ENCODE results near the gene SDF4.

SDF4 gene, protein sequence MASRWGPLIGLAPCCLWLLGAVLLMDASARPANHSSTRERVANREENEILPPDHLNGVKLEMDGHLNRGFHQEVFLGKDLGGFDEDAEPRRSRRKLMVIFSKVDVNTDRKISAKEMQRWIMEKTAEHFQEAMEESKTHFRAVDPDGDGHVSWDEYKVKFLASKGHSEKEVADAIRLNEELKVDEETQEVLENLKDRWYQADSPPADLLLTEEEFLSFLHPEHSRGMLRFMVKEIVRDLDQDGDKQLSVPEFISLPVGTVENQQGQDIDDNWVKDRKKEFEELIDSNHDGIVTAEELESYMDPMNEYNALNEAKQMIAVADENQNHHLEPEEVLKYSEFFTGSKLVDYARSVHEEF

DNA sequence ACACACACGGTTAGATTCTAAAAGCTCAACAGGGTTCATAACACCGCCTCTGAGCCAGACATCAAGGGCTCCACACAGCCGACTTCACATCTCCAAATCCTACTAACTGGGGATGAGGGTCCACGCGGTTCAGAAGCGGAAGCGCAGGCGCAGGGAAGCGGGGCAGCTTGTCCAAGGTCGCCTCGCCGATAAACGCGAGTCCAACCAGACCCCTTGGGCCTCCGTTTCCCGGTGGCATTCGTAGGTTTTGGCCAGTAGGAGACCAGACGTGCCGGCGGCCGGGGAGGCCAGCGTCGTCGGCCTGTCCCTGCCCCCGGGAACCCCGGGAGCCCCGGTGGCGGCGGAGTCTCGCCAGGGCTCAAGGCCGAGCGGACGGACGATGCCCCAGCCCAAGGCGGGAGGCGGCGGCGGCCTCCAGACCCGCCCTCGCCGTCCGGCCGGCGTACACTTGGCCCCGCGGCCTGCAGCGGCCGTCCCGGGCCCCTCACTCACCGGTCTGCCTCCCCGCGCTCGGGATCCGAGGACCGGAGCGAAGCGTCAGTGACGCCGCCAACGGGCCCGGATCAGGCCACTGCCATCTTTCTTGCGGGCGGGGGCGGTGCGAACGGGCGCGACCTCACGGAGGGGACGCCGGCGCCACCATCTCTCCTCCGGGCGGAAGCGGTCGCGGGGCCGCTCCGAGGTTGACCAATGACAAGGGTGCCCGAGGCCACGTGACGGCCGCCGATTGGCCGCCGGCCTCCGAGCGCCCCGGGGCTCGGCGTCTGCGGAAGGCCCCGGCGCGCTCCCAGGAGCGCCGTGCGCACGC, at the start of gene SDF4:
TSS of gene SDF4 (minus strand) at position 602 of the 808 bp plus-strand sequence. CDS start 3,229 bp downstream, outside the sequence.
- DNase-seq, result peak; percentile 24

DNA sequence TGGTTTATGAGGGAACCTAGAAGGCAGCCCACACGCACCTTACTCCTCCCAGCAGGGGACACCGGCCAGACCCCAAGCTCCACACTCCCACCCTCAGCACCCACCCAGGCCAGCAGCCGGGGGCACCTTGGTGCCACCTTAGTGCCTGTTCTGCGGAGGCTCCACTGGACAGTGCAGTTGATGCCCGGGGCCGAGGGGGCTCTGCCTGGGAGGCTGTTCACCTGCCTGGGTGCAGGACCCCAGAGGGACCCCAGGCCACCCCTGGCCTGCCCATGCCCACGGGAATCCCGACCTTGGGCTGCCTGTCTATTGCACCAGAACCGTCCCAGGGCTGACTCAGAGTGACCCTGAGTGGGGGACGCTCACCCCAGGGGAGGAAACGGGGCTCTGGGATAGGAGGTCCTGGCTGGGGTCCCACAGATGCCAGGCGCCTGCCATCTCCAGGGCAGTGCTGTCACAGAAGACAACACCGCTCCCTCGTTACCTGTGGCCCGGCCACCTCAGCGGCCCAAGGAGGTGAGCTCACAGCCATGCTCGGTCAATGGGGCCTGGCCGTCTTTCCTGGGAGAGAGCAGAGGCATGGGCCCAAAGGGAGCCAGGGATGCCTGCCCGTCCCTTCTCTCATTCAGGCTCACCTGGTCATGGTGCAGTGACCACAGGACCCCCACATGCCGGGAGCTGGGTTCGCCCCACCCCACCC, 49.1 kb upstream of the SDF4 start:
- no peak for DNase-seq

DNA sequence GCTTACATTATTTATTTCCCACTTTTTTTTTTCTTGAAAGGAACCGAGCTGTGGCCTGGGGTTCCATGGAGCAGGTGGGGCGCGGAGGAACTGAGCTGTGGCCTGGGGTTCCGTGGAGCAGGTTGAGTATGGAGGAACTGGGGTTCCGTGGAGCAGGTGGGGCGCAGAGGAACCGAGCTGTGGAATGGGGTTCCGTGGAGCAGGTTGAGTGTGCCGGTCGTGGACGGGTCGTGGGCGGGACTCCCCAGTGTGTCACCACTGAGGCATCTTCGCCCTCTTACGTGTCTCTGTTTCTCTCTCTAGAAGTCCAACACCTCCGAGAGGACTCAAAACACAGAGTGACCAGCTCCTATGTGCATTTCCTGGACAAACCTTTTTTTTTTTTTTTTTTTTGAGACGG, 47.2 kb upstream of the SDF4 start:
- DNase-seq, result no peak

DNA sequence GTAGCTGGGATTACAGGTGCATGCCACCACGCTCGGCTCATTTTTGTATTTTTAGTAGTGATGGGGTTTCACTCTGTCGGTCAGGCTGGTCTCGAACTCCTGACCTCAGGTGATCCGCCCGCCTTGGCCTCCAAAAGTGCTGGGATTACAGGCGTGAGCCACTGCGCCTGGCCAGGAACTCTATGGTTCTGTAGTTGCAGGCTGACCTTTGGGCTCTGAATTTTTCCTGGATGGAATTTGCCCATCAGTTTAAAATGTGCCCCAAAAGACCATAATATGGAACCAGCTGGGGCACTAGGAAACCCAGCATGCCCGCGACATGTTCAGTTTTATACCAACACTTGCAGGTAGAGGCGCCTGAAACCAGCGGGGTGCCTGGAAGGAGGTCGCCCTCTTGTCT, 46.8 kb upstream of the SDF4 start:
- no peak for DNase-seq

DNA sequence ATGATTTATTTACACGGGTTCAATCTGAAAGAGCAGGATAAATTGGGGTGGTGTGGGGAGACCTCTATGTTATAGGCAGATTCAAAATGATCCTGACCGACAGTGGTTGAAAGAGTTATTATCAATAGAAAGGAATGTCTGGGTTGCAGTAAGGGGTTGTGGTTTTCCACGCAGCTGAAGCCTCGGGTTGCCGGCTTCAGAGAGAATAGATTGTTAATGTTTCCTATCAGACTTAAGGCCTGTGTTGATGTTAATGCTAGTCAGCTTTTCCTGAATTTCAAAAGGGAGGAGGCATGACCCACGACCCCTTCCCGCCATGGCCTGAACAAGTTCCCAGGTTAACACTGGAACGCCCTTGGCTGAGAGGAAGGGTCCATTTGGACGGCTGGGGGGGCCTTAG, 44.0 kb upstream of the SDF4 start:
- DNase-seq, result no peak

DNA sequence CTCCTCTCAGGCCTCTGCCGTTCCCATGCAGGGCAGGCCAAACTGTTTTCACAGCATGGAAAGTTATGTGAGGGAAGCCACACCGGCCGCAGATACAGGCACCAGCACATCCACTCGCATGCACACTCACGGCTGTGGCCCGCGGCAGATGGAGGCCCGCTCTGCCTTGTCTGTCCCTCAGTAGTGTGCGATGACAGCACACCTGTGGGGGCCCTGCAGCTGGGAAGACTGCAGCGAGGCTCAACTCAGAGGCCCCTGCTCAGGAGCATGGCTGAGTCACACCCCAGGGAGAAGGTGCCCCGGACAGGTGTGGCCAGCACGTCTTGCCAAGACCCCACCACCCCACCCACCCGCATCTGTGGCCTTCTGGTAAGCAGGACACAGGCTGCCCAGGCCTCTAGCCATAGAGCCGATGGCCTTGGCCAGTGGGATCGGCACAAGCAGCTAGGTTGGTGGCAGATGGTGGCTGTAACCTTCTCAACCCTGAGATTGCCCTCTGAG, 43.2 kb upstream of the SDF4 start:
- no peak for DNase-seq

DNA sequence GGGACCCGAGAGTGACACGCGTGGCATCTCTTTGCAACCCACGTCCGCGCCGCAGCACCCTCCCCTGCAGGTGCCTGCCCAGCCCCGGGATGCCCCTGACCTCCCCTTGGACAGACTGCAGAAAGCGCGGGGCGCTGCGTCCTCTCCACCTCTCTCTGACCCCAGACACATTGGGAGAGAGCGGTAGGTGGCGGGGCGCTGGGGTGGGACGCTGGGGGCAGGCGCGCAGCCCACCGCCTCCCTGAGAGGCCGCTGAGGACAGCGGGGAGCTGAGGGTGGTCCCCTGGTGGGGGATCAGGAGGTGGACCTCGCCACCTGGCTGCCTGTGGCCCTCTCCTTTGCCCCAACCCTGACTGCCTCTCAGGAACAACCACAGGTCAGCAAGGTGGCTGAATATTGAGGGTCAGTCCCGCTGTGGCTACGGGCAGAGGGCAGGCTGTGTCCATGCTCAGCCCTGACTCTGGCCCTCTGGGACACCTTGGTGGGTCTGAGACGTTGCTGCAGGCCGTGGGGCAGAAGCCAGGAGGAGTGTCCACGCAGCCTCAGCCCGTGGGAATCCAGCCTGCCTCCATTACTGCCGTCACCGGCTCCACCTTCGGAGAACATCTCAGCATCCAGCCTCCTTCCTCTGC, 42.6 kb upstream of the SDF4 start:
- no peak for DNase-seq

DNA sequence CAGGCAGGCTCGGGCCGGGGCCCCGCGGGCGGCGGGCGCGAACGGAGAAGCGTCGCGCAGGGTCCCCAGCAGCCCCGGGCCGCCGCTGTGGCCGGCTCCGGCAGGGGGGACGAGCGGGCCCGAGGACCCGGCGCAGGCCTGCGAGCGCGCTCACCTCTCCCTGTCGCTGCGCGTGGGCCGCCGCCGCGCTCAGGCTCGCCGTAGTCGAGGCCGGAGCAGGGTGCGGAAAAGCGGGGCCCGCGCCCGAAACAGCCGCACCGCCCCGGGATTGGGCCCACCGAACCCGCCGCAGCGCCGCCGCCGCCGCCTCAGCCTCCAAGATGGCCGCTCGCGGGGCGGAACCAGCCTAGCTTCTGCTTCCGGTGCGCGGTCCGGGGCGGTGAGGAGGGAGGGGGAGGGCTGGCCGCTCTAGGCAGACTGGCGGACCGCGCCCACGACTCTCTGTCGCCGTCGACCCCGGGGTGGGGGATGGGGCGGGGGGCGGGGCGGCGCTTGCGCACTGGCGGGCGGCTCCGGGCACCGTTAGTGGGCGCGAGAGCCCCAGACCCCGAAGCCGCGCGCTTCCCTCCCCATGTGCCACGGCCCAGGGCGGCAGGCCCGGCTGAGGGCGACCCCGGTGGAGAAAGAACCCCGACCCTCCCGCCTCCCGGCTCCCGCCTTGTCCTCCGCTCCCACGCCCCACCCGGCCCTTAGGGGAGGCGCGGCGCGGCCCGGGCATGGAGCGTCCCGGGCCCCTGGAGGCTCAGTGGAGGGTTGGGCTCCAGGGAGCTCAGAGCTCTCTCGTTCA, 41.9 kb upstream of the SDF4 start, which contains the start of gene UBE2J2:
TSS of gene UBE2J2 (minus strand) at position 343 of the 787 bp plus-strand sequence. CDS start 5,862 bp downstream, outside the sequence.
- peak; percentile 9 for DNase-seq

DNA sequence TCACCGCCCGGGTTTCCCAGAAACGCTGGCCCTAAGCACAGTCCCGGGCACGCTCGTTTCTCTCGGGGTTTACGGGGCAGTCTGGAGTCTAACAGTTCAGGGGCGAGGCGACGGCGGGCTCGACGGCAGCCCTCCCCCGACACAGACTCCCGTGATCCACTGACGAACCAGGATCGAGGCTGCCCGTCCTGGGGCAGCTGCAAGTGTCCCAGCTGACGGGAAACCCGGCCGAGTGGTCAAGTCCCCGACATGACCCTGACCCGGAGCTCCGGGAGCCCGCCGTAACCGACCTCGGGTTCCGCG, 41.4 kb upstream of the SDF4 start:
- no peak for DNase-seq

DNA sequence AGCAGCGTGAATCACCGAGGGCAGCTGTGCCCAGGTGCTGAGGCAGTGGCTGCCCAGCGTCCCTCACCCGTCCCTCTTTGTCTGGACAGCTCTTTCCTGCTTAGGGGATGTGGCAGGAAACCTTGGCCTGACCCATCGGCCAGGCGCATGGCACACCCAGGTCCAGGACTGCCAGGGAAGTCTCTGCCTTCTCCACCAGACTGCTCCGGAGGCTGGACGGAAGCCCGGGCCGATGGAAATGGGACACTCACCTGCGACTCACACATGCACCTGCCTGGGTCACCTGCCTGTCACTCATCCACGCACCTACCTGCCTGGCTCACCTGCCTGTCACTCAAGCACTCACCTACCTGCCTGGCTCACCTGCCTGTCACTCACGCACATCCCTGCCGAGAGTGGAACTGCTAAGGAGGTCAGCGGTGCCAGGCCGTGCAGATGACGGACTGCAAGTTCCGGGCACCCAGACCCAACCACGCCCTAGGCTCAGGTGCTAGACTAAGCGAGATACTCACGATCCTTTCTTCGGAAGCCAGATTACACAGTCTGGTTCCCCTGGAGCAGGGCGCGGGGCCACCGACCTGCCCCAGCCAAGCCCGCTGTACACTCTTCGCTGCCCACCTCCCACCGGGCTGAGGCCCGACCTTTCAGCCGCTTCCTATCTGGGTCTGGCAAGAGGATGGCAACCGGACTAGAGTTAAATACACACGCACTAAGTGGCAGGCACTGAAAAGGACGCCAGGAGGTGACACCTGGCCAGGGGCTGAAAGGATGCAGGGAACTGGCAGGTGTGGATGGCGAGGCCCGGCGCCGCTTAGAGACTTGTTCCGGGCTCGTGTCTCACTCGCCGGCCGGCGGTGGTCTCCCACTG, 40.8 kb upstream of the SDF4 start:
- peak; percentile 32 for DNase-seq

DNA sequence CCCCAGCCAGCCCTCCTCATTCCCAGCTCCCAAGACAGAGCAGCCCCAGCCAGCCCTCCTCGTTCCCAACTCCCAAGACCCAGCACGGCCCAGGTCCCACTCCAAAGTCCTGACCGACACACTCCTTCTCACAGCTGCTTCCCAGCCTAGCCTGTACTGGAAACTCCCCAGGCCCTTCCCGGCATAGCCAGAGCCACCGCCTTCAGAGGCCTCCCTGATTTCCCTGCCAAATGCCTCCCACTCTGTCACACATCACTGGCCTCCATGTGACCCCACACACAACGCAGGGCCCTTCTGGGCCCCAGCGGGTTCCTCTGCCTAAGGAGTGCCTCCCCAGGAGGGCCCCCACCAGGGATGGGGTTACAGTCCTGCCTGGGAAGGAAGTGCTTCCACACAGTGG, 39.0 kb upstream of the SDF4 start:
- no peak for DNase-seq

DNA sequence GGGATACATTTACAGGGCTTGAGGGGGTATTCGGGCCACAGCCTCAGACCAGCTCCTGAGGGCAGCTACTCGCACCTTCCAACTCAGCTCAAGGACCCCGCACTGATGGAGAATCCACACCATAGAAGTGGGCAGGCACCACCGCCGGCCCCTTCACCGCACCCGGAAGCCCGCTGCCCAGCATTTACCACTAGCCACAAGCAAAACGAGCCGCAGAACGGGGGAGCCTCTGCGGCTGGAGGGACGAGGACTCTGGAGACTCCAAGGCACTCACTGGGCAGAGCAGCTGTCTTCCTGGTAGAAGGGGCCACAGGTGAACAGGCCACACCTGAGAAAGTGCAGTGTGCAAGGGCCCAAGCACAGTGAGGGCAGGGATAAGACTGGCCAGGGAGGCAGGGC, 36.5 kb upstream of the SDF4 start:
- DNase-seq, result no peak

DNA sequence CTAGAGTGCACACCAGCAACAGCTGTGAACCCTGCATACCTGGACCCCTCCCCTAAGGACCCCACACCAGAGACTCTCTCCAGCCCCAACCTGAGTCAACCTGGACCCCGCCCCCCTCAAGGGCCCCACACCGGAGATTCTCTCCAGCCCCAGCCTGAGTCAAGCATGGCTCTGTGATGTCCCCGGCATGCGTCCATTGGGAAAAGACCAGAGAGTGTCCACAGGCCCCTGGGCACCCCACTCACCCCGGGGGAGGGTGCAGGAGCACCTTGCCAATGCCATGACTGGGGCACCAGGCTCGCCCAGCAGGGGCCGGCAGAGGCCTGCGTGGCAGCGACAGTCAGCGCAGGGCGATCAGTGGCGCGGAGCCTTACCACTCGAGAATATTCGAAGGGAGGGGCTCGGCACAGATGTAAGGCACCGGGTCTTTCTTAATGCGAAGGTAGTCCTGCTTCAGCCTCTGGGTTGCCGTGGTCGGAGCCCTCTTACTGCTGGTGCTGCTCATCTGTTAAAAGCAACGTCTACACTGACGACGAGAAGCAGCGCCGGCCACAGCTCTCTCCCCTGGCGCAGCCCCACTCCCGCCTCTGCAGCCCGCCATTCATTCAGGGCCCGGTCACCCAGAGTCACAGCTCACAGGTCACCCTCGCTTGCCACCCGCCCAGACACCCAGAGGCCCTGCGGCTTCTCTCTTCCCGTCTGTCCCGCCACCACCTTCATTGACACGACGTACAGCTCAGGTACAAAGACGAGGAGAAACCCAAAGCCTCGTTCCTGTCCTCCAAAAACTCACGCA, 35.9 kb upstream of the SDF4 start:
- DNase-seq, result no peak

DNA sequence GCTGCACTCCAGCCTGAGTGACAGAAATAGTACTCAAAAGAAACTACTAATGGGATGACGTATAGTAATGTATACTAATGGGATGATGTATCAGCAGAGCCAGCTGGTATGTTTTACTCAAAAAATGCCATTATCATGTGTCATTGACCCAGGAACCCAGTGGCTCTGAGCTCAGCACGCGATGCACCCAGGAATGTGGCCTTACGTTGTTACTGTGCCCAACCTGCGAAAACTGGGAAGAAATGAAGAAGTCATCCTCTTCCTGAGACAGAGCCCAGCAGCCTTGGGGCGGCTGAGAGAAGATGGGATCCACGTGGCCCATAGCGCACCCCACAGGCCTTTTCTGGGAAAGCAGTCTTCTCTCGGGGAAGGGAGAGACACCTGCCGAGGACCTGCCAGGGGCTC, 33.1 kb upstream of the SDF4 start:
- no peak for DNase-seq

DNA sequence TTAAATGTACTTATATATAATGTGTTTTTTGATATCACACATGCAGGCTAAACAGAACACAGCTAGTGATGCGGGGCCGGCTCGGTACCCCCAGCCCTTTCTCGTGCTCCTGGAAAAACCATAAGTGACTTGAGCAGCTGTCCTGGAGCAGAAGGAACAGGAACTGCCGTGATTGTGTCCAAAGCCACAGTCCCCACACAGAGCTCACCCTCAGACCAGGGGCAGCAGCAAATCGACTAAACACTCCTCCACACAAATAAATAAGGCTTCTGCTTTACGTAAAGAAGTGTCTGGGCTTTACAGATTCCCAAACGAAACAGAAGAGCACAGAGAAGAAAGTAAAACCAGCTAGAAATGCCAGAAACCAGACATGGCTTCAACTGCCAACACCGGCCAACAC, 32.2 kb upstream of the SDF4 start:
- no peak for DNase-seq

DNA sequence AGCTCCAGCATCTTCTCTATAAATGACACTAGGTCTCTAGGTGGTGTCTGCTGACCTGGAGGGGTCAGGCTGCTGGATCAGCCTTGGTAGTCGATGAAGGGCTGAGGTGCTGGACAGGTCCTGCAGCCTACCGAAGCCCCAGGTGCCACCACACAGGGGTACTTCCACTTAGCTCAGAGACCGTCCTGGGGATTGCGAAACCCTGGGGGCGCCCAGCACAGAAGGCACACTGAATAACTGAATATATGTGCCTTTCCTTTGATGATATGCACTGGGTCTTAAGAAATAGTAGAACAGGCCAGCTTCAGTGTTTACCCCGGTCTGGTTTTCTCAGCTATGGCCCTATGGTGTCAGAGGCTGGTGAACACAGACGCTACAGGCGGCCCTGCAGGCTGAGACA, 31.0 kb upstream of the SDF4 start:
- DNase-seq, result no peak

DNA sequence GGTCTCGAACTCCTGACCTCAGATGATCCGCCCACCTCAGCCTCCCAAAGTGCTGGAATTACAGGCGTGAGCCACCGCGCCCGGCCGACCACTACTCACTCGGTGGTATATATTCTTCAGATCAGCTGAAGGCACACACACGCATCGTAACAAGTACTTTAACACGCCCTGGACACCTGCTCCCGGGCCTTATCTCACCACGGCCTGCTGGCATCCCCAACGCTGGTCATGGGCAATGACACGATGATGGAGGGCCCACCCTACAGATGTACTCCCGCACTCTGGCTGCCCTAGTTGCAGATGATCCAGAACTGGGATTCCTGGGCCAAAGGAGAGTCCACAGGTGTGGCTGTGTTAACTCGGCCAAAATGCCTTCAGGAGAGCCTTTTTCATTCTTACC, 30.3 kb upstream of the SDF4 start:
- no peak for DNase-seq

DNA sequence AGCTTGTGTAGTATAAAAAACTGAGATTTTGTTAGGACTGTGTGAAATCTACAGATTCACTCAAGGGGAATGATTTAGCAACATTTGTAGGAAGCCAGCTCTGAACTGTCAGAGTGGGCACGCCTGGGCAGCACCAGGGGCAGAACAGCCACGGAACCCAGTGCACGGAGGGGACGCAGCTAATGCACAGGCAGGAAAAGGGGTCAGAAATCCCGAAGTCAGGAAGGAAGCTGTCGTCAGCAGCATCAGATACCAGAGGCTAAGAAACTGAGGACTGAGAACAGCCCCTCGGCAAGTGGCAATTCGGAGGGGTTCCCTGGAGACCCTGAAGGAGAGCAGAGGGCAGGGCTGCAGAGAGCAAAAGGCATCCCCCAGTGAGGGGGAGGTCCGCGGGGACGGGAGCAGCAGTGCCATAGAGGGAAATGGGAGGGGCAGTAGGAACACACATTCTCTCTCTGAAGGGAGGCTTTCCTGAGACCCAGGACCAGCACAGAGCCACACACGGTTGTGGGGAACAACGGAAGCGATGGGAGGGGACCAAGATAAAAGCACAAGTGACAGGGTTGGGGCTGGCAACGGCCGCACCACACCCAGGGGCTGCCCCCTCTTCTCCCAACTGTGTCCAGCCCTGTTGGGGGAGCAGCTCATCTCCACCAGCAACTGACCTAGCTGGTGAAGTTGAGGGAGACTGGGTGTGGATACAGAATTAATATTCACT, 29.2 kb upstream of the SDF4 start:
- no peak for DNase-seq

DNA sequence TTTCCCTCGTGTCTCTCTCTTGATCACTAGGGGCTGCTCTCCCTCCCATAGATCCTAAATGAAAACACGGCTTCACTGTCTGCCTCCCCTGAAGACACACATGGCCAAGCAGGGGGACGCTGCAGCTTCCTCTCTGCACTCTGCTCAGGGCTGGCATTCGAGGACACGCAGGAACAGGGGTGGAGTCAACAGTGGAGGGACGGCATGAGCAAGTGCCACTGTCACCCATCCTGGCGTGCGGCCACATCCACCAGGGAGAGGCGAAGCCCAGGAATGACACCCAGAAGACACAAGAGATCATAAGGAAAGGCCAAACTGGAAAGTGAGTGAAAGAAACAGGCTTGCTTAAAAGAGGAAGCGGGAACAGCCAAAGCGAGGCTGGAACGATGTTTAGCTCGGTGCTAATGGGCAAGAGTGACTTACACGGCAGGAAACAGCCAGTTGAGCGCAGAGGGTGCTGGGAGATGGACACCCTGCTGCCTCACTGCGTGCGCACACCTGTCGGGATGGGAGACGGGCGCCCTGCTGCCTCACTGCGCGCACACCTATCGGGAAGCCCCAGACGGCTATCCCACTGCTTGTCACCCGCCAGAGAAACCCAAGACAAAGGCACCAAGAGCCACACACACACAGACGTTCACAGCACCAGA, 28.3 kb upstream of the SDF4 start:
- peak; percentile 74 for DNase-seq

Measured in NCI-H2029 treated with DMSO at 0.1 percent for 48 hours (cell line).